SK-N-SH (cell line): Measurements from ENCODE around the gene PIN1. TPM values are rescaled to one million over a fixed set of nuclear protein-coding genes. Genes with fewer than 3 reads are reported as not detected.

ENCODE experiments used
- CTCF ChIA-PET: fragments of 300-600, 350-600 bp; formaldehyde crosslinking; extraction: SDS; loops from one replicate; lab custom pipeline; 2021; lab: Yijun Ruan, JAX
- POLR2A ChIA-PET: fragments of 350-600 bp; sonication (Branson Sonifier 250); formaldehyde crosslinking; extraction: SDS; loops from one replicate; lab custom pipeline; 2020; ENCODE audit warnings: antibody characterized with exemption, inconsistent platforms; lab: Yijun Ruan, JAX
- DNase-seq: peaks from one replicate; pipeline ENCODE4 v3.0.0; 2012
- H2AFZ ChIP-seq: fragments of 200-600 bp; sonication (generic); 2 replicates; pipeline ENCODE4 v1.8.1; 2016; ENCODE audit warnings: antibody characterized with exemption, mild to moderate bottlenecking, low read depth
- H3F3A ChIP-seq: fragments of 200-600 bp; sonication (generic); replicated peaks from 2 replicates; pipeline ENCODE3; 2016; ENCODE audit warnings: antibody characterized with exemption, mild to moderate bottlenecking; ENCODE audit not compliant: insufficient read depth
- H3K27ac ChIP-seq, 2 experiments: fragments of 200-500 bp in 1 of 2; fragments of 200-600 bp in 1 of 2; sonication (Bioruptor generic) in 1 of 2; sonication (generic), shearing (Covaris generic) in 1 of 2; 2 replicates each; pipeline versions ENCODE4 v1.5.1 to v1.6.1; 2014 to 2016; ENCODE audit warnings: low read depth in 2 of 2, inconsistent platforms in 1 of 2, low read length in 1 of 2, mild to moderate bottlenecking in 1 of 2, mixed read lengths in 1 of 2
- H3K27me3 ChIP-seq: fragments of 200-600 bp; sonication (generic), shearing (Covaris generic); 2 replicates; pipeline ENCODE4 v1.6.1; 2016; ENCODE audit warnings: mixed run types; ENCODE audit not compliant: insufficient read depth
- H3K36me3 ChIP-seq, 2 experiments: fragments of 200-500 bp in 1 of 2; fragments of 200-600 bp in 1 of 2; sonication (Bioruptor generic) in 1 of 2; sonication (generic) in 1 of 2; replicated peaks in 1 of 2; 2 replicates each; pipeline versions ENCODE3 to v1.5.1; 2014 to 2016; ENCODE audit warnings: low read length in 1 of 2, mild to moderate bottlenecking in 1 of 2; ENCODE audit not compliant: insufficient read depth in 2 of 2, control insufficient read depth in 1 of 2
- H3K4me1 ChIP-seq, 2 experiments: fragments of 200-500 bp in 1 of 2; fragments of 200-600 bp in 1 of 2; sonication (Bioruptor generic) in 1 of 2; sonication (generic), shearing (Covaris generic) in 1 of 2; 2 replicates each; pipeline versions ENCODE4 v1.5.1 to v1.6.1; 2014 to 2016; ENCODE audit warnings: low read depth in 1 of 2, low read length in 1 of 2, mixed run types in 1 of 2; ENCODE audit not compliant: insufficient read depth in 2 of 2, control insufficient read depth in 1 of 2
- H3K4me2 ChIP-seq: fragments of 200-600 bp; sonication (generic), shearing (Covaris generic); 2 replicates; pipeline ENCODE4 v1.6.1; 2017; ENCODE audit warnings: mixed run types
- H3K4me3 ChIP-seq, 2 experiments: fragments of 200-500 bp in 1 of 2; fragments of 200-600 bp in 1 of 2; sonication (Bioruptor generic) in 1 of 2; sonication (generic), shearing (Covaris generic) in 1 of 2; 2 replicates each; pipeline versions ENCODE4 v1.5.1 to v1.8.1; 2014 to 2016; ENCODE audit warnings: low read depth in 2 of 2, inconsistent platforms in 1 of 2, low read length in 1 of 2, mild to moderate bottlenecking in 1 of 2, mixed read lengths in 1 of 2, moderate library complexity in 1 of 2
- H3K79me2 ChIP-seq: fragments of 200-600 bp; sonication (generic); 2 replicates; pipeline ENCODE4 v1.8.1; 2017; ENCODE audit warnings: mild to moderate bottlenecking; ENCODE audit not compliant: insufficient read depth
- H3K9ac ChIP-seq: fragments of 200-600 bp; sonication (generic); 2 replicates; pipeline ENCODE4 v1.6.1; 2017; ENCODE audit warnings: mixed run types
- H3K9me2 ChIP-seq: fragments of 200-600 bp; sonication (generic); 2 replicates; pipeline ENCODE4 v1.6.1; 2017; ENCODE audit warnings: mixed run types
- H3K9me3 ChIP-seq: fragments of 200-600 bp; sonication (generic); 2 replicates; pipeline ENCODE4 v1.6.1; 2017; ENCODE audit warnings: mixed run types, mild to moderate bottlenecking, moderate library complexity
- H4K20me1 ChIP-seq: fragments of 200-600 bp; sonication (generic); 2 replicates; pipeline ENCODE4 v1.6.1; 2017; ENCODE audit warnings: mild to moderate bottlenecking, mixed run types; ENCODE audit not compliant: insufficient read depth
- CTCF ChIP-seq: fragments of 200-600 bp; sonication (generic); IDR thresholded peaks from 2 replicates; pipeline ENCODE4 v1.6.1; 2017; ENCODE audit warnings: antibody characterized with exemption, mild to moderate bottlenecking, moderate library complexity
- ELF1 ChIP-seq: IDR thresholded peaks from 2 replicates; pipeline ENCODE4 v1.4.0; 2012
- FOSL2 ChIP-seq: IDR thresholded peaks from 2 replicates; pipeline ENCODE4 v1.4.0; 2012; ENCODE audit warnings: low read depth, mild to moderate bottlenecking, moderate library complexity, borderline replicate concordance
- FOXJ3 ChIP-seq: sonication (generic); formaldehyde crosslinking; IDR thresholded peaks from 2 replicates; pipeline ENCODE4 v1.5.1; 2020; ENCODE audit warnings: mild to moderate bottlenecking, missing genetic modification reagents
- GABPA ChIP-seq: IDR thresholded peaks from 2 replicates; pipeline ENCODE4 v1.4.0; 2012; ENCODE audit warnings: low read depth, mild to moderate bottlenecking
- GATA2 ChIP-seq: sonication (generic); formaldehyde crosslinking; IDR thresholded peaks from 2 replicates; pipeline ENCODE4 v1.5.0; 2020; ENCODE audit warnings: mild to moderate bottlenecking, missing genetic modification reagents
- JUND ChIP-seq: IDR thresholded peaks from 2 replicates; pipeline ENCODE4 v1.4.0; 2012
- MAX ChIP-seq: IDR thresholded peaks from 2 replicates; pipeline ENCODE4 v1.4.0; 2012; ENCODE audit warnings: low read depth
- MEF2A ChIP-seq: IDR thresholded peaks from 2 replicates; pipeline ENCODE4 v1.4.0; 2012; ENCODE audit warnings: low read depth, borderline replicate concordance
- MXI1 ChIP-seq: IDR thresholded peaks from 2 replicates; pipeline ENCODE4 v1.6.1; 2012; ENCODE audit warnings: mild to moderate bottlenecking, low read depth, low read length, improper control_type of control experiment
- PBX3 ChIP-seq: IDR thresholded peaks from 2 replicates; pipeline ENCODE4; 2012
- POLR2AphosphoS5 ChIP-seq: IDR thresholded peaks from 2 replicates; pipeline ENCODE4 v1.6.1; 2012; ENCODE audit warnings: low read depth, low read length
- RCOR1 ChIP-seq: fragments of 150-350 bp; IDR thresholded peaks from 2 replicates; pipeline ENCODE4 v1.6.1; 2017; ENCODE audit warnings: antibody characterized with exemption, low read length
- REST ChIP-seq: IDR thresholded peaks from 2 replicates; pipeline ENCODE4 v1.6.1; 2012; ENCODE audit warnings: mild to moderate bottlenecking, low read depth, low read length, moderate library complexity
- SIN3A ChIP-seq: IDR thresholded peaks from 2 replicates; pipeline ENCODE4 v1.6.1; 2012; ENCODE audit warnings: low read depth, mild to moderate bottlenecking, low read length, moderate library complexity, borderline replicate concordance
- TAF1 ChIP-seq: IDR thresholded peaks from 2 replicates; pipeline ENCODE4 v1.6.1; 2012; ENCODE audit warnings: low read depth, mild to moderate bottlenecking, low read length, moderate library complexity, borderline replicate concordance
- TCF12 ChIP-seq: IDR thresholded peaks from 2 replicates; pipeline ENCODE4 v1.4.0; 2012
- USF1 ChIP-seq: IDR thresholded peaks from 2 replicates; pipeline ENCODE4 v1.4.0; 2012; ENCODE audit warnings: low read depth, borderline replicate concordance
- YY1 ChIP-seq: IDR thresholded peaks from 2 replicates; pipeline ENCODE4 v1.4.0; 2012; ENCODE audit warnings: low read depth, mild to moderate bottlenecking
- WGBS: methylation state at CpG from one replicate; pipeline ENCODE4 v1.1.6; 2017; ENCODE audit warnings: low lambda C conversion rate; 5-methylcytosine and 5-hydroxymethylcytosine counted together
- polyA plus RNA-seq, 3 experiments: library from polyadenylated mRNA; depleted of rRNA; stranded (reverse); fragments of >200 nt; gene quantifications; 2 replicates each; pipeline ENCODE4 v1.2.3, GENCODE V29; 2012

PIN1 gene
- polyA plus RNA-seq, 1 of the 3 experiments (the other 2 are of a cell fraction), result 148 TPM

GRCh38 chr19:9868983-9869617 lies 34.0 kb downstream of the PIN1 start:
- Histone ChIP-seq H4K20me1 (no peaks in the 10 kb centered on the region), H3K9me3 (no peaks in the 10 kb centered on the region), H3K4me2 (no peak overlapping the region), H3K4me1 (peaks cover 0 to 4% of the 10 kb centered on the region in 2 experiments; a peak in 1 of 4 replicates), H3K27me3 (no peaks in the 10 kb centered on the region), H3K9me2 (no peaks in the 10 kb centered on the region), H3K9ac (no peak overlapping the region), H3K79me2 (no peaks in the 10 kb centered on the region), H3F3A (no peaks in the 10 kb centered on the region), H3K4me3 (no peak overlapping the region), H3K36me3 (no peaks in the 10 kb centered on the region), H3K27ac (no peak overlapping the region), H2AFZ (no peak overlapping the region)
- ChIA-PET POLR2A (interaction anchor here (0.7 kb wide), 1 partner anchor 14 kb away, joined by 3 read pairs; no protein-coding TSS in a partner anchor), CTCF (interaction anchor here (1.9 kb wide), 1 partner anchor 158 kb away, joined by 6 read pairs; no protein-coding TSS in a partner anchor)
- no peak for DNase-seq
- 79% methylated on average over 7 of the region's 7 CpGs for WGBS
- TF ChIP-seq MAX, result no peak

GRCh38 chr19:9871626-9872338 lies 36.7 kb downstream of the PIN1 start:
- H3K79me2 ChIP-seq, result no peaks in the 10 kb centered on the region
- WGBS, result 80% methylated on average over 15 of the region's 16 CpGs
- H3K4me1 ChIP-seq, result peaks cover 0 to 4% of the 10 kb centered on the region in 2 experiments; a peak in 1 of 4 replicates
- no peak overlapping the region for H3K4me2 ChIP-seq
- no peaks in the 10 kb centered on the region for H4K20me1 ChIP-seq
- no peaks in the 10 kb centered on the region for H3K27me3 ChIP-seq
- H3F3A ChIP-seq, result no peaks in the 10 kb centered on the region
- no peak overlapping the region for H3K27ac ChIP-seq
- no peak overlapping the region for H3K9ac ChIP-seq
- H3K9me2 ChIP-seq, result no peaks in the 10 kb centered on the region
- CTCF ChIA-PET, result interaction anchor here (0.8 to 1.0 kb wide), 2 partner anchors 10 to 24 kb away, joined by 3 read pairs; no protein-coding TSS in a partner anchor
- H3K9me3 ChIP-seq, result no peaks in the 10 kb centered on the region
- H2AFZ ChIP-seq, result no peak overlapping the region
- POLR2A ChIA-PET, result interaction anchor here (0.8 kb wide), 1 partner anchor 14 kb away, joined by 3 read pairs; no protein-coding TSS in a partner anchor
- H3K4me3 ChIP-seq, result no peak overlapping the region
- no peak for DNase-seq
- no peaks in the 10 kb centered on the region for H3K36me3 ChIP-seq
- no peak for TF ChIP-seq REST
- TF ChIP-seq FOSL2, result no peak
- no peak for TF ChIP-seq POLR2AphosphoS5
- TF ChIP-seq GABPA, result no peak
- TF ChIP-seq USF1, result no peak
- no peak for TF ChIP-seq TAF1
- TF ChIP-seq JUND, result no peak
- TF ChIP-seq PBX3, result no peak
- no peak for TF ChIP-seq GATA2
- no peak for TF ChIP-seq MXI1
- TF ChIP-seq YY1, result no peak
- TF ChIP-seq CTCF, result no peak
- no peak for TF ChIP-seq FOXJ3 (CRISPR knock-in tag)
- TF ChIP-seq ELF1, result no peak
- TF ChIP-seq MEF2A, result no peak
- no peak for TF ChIP-seq SIN3A
- no peak for TF ChIP-seq TCF12
- no peak for TF ChIP-seq RCOR1
